ENCODE results near the gene LGI2. TPM values are rescaled to one million over a fixed set of nuclear protein-coding genes. Genes with fewer than 3 reads are reported as not detected.

LGI2 gene
- total RNA-seq, 1 experiment from 2014 or later, result 1.4 TPM

DNA sequence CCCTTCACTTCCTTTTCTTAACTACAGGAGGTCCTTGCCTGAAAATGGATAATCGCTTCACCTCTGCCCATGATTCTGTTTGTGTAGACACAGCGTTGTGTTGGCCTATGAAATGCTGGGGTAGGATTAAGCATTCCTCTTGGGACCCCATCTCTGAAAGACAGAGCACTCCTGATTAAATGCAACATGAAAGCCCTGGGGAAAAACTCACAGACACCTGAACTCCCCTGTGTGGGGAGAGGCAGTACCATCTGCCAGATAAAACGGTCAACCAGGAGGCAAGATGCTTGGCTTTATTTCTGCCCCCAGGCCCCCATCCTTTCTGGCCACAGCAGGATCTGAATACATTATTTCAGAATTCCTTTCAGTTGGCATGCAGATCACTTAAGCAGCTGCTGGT is 1.9 kb downstream of the LGI2 start:
- Mint-ChIP-seq H3K27ac (no peak overlapping the region), H3K9me3 (no peaks in the 10 kb centered on the region), H3K4me3 (0 out of 5 replicates have a peak overlapping the region, but pooled peaks of 1 of the 2 experiments have one; percentile 87), H3K27me3 (ENCODE audit: low read depth) (peaks cover 55% of the 10 kb centered on the region), H3K36me3 (ENCODE audit: insufficient read depth in 1 of 3, low read depth in 3 of 3) (peaks cover 0 to 4% (median 4%) of the 10 kb centered on the region in 3 experiments; a peak in 3 of 7 replicates), H3K4me1 (peaks cover 23 to 31% of the 10 kb centered on the region in 2 experiments)
- H2BK120ac ChIP-seq (ENCODE audit: low read depth, low read length, poor library complexity, severe bottlenecking), result no peak overlapping the region
- H3K9ac ChIP-seq (ENCODE audit: extremely low read depth, insufficient read length, low read length), result no peak overlapping the region
- H4K8ac ChIP-seq (replicated peaks; ENCODE audit: insufficient read length, low read depth, low read length), result no peak overlapping the region
- no peak overlapping the region for H3K23ac ChIP-seq (ENCODE audit: insufficient read length, low read depth, low read length)
- H3K27ac ChIP-seq (ENCODE audit: insufficient read length, low read depth, low read length), result no peak overlapping the region
- no peak overlapping the region for H2AK5ac ChIP-seq (ENCODE audit: insufficient read length, low read length)
- no peak overlapping the region for H3K4me2 ChIP-seq (ENCODE audit: insufficient read depth, insufficient read length, low read length)
- H2BK12ac ChIP-seq (ENCODE audit: insufficient read length, low read depth, low read length), result no peak overlapping the region
- H3K27me3 ChIP-seq (ENCODE audit: insufficient read depth, low read length), result peaks cover 13% of the 10 kb centered on the region; the same call in 1 of the 2 replicates
- no peak overlapping the region for H3T11ph ChIP-seq (ENCODE audit: low read length)
- no peak overlapping the region for H3K56ac ChIP-seq (ENCODE audit: insufficient read length, low read depth, low read length)
- H3K79me2 ChIP-seq (ENCODE audit: insufficient read depth, low read length), result no peaks in the 10 kb centered on the region
- no peak overlapping the region for H2AFZ ChIP-seq (ENCODE audit: low read length)
- H2BK20ac ChIP-seq (ENCODE audit: low read depth, low read length, poor library complexity, severe bottlenecking), result no peak overlapping the region
- H4K20me1 ChIP-seq (ENCODE audit: control insufficient read depth, insufficient read depth, insufficient read length), result no peaks in the 10 kb centered on the region
- H4K5ac ChIP-seq (ENCODE audit: insufficient read length, low read depth, low read length), result no peak overlapping the region
- peaks cover 7% of the 10 kb centered on the region for H3K23me2 ChIP-seq (ENCODE audit: insufficient read length, low read depth, low read length, poor library complexity, severe bottlenecking)
- H3K14ac ChIP-seq (ENCODE audit: insufficient read depth, low read length), result no peak overlapping the region
- H3K4me1 ChIP-seq (ENCODE audit: insufficient read depth, low read length), result peaks cover 7% of the 10 kb centered on the region; the same call in 1 of the 2 replicates
- no peaks in the 10 kb centered on the region for H3K9me3 ChIP-seq (ENCODE audit: control insufficient read depth, low read depth, low read length)
- no peak overlapping the region for H4K91ac ChIP-seq (ENCODE audit: insufficient read length, low read depth, low read length)
- no CpG with 5 or more reads among the region's 3 CpGs for WGBS (ENCODE audit: extremely low coverage, insufficient read length, low lambda C conversion rate)
- H3K4ac ChIP-seq (ENCODE audit: low read depth, low read length), result no peak overlapping the region
- no peaks in the 10 kb centered on the region for H3K79me1 ChIP-seq (ENCODE audit: insufficient read depth, low read depth, low read length, poor library complexity, severe bottlenecking)
- H2BK5ac ChIP-seq (ENCODE audit: insufficient read length, low read length), result no peak overlapping the region
- no peak for DNase-seq
- TF ChIP-seq, protein P1, sequence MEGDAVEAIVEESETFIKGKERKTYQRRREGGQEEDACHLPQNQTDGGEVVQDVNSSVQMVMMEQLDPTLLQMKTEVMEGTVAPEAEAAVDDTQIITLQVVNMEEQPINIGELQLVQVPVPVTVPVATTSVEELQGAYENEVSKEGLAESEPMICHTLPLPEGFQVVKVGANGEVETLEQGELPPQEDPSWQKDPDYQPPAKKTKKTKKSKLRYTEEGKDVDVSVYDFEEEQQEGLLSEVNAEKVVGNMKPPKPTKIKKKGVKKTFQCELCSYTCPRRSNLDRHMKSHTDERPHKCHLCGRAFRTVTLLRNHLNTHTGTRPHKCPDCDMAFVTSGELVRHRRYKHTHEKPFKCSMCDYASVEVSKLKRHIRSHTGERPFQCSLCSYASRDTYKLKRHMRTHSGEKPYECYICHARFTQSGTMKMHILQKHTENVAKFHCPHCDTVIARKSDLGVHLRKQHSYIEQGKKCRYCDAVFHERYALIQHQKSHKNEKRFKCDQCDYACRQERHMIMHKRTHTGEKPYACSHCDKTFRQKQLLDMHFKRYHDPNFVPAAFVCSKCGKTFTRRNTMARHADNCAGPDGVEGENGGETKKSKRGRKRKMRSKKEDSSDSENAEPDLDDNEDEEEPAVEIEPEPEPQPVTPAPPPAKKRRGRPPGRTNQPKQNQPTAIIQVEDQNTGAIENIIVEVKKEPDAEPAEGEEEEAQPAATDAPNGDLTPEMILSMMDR (conservative IDR thresholded peaks at IDR 0.05), result no peak
- H3K18ac ChIP-seq (ENCODE audit: insufficient read length, low read depth, low read length), result no peak overlapping the region
- H2BK15ac ChIP-seq (ENCODE audit: low read depth, low read length), result no peak overlapping the region
